Breast epithelium (tissue), 3 donors: ENCODE data around the gene GNAI3.

Source experiments
- CTCF ChIP-seq, 3 donors: fragments of 450-650 bp; IDR thresholded peaks; one replicate each; pipeline ENCODE4 v1.5.1; 2016 to 2017; ENCODE audit warnings: antibody characterized with exemption in 3 of 3, mild to moderate bottlenecking in 3 of 3, moderate library complexity in 3 of 3
- POLR2A ChIP-seq: fragments of 450-650 bp; IDR thresholded peaks from one replicate; pipeline ENCODE4 v1.6.1; 2016; ENCODE audit warnings: antibody characterized with exemption, mild to moderate bottlenecking, moderate library complexity

- TF ChIP-seq CTCF (IDR thresholded peaks at IDR 0.05) = no peak
- no peak for TF ChIP-seq POLR2A
Measured at GRCh38 chr1:109537450-109538178, 10.8 kb upstream of the GNAI3 start.
